Lower lobe of right lung (tissue), 2 donors: ENCODE measurements around the gene XYLT1. TPM values are rescaled to one million over a fixed set of nuclear protein-coding genes. Genes with fewer than 3 reads are reported as not detected.
A peak's percentile ranks its signal among the peaks of the same experiment; 100 is the strongest.

Source experiments
- ATAC-seq, 2 donors: fragments of 200-7000 bp; cut with Tn5 transposase; one replicate each; pipeline ENCODE4 v1.9.1; 2020 to 2022; ENCODE audit warnings: mild to moderate bottlenecking in 2 of 2, moderate library complexity in 2 of 2
- DNase-seq: peaks from one replicate; pipeline ENCODE4 v3.0.0-alpha.2; 2020
- H3K27ac ChIP-seq: fragments of 200-600 bp; one replicate; pipeline ENCODE4 v1.8.0; 2022
- H3K27me3 ChIP-seq: fragments of 200-600 bp; one replicate; pipeline ENCODE4 v1.8.0; 2022; ENCODE audit warnings: low read depth
- H3K36me3 ChIP-seq: fragments of 200-600 bp; one replicate; pipeline ENCODE4 v1.8.0; 2022; ENCODE audit warnings: mild to moderate bottlenecking
- H3K4me1 ChIP-seq: fragments of 200-600 bp; one replicate; pipeline ENCODE4 v1.8.0; 2022
- H3K4me3 ChIP-seq: fragments of 200-600 bp; one replicate; pipeline ENCODE4 v1.8.0; 2022; ENCODE audit warnings: mild to moderate bottlenecking
- H3K9me3 ChIP-seq: fragments of 200-600 bp; one replicate; pipeline ENCODE4 v1.8.0; 2022
- intact Hi-C: fragments of 100-400 bp; cut with DNase I; formaldehyde crosslinking; loops from one replicate; pipeline ENCODE4 v1.11.0; 2022
- total RNA-seq: library from RNA; stranded (reverse); fragmentation: NEBNext Ultra II Directional; extraction: Animal tissue kit (Norgen Biotek cat#: 25700); gene quantifications from one replicate; pipeline ENCODE4 v1.2.1, GENCODE V29; 2021
- TF ChIP-seq, protein P1 (sequence below): fragments of 200-600 bp; IDR thresholded peaks from one replicate; pipeline ENCODE4 v1.8.0; 2022; ENCODE audit warnings: antibody characterized with exemption, mild to moderate bottlenecking
- donor health status: DM: no; HTN: yes; CAD: no; lungs with severe emphysema.

The XYLT1 gene
- total RNA-seq, 1 donor from 2014 or later, result 9.0 TPM

DNA sequence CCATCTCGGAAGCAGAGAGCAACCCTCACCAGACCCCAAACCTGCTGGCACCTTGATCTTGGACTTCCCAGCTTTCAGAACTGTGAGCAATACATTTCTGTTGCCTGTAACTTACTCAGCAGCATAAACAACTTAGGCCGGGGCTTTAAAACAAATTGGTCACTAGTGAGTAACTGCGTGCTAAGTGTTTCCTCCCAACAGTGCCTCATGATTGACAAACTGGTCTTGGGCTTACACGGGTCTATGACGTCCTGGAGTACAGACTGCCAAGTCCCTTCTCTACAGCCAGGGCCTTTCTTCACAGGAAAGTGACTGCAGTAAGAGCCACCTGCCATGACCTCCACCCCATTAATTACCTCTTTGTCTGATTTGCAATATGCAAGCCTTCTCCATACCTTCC, 136.7 kb downstream of the XYLT1 start:
- H3K4me1 ChIP-seq, result peaks cover 7% of the 10 kb centered on the region
- TF ChIP-seq, protein P1, sequence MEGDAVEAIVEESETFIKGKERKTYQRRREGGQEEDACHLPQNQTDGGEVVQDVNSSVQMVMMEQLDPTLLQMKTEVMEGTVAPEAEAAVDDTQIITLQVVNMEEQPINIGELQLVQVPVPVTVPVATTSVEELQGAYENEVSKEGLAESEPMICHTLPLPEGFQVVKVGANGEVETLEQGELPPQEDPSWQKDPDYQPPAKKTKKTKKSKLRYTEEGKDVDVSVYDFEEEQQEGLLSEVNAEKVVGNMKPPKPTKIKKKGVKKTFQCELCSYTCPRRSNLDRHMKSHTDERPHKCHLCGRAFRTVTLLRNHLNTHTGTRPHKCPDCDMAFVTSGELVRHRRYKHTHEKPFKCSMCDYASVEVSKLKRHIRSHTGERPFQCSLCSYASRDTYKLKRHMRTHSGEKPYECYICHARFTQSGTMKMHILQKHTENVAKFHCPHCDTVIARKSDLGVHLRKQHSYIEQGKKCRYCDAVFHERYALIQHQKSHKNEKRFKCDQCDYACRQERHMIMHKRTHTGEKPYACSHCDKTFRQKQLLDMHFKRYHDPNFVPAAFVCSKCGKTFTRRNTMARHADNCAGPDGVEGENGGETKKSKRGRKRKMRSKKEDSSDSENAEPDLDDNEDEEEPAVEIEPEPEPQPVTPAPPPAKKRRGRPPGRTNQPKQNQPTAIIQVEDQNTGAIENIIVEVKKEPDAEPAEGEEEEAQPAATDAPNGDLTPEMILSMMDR, result no peak
- H3K36me3 ChIP-seq, result no peaks in the 10 kb centered on the region
- intact Hi-C loops, result no loop called here
- DNase-seq, result no peak
- H3K4me3 ChIP-seq, result no peak overlapping the region
- no peaks in the 10 kb centered on the region for H3K9me3 ChIP-seq
- H3K27ac ChIP-seq, result no peak overlapping the region
- ATAC-seq, result no peak
- no peaks in the 10 kb centered on the region for H3K27me3 ChIP-seq

DNA sequence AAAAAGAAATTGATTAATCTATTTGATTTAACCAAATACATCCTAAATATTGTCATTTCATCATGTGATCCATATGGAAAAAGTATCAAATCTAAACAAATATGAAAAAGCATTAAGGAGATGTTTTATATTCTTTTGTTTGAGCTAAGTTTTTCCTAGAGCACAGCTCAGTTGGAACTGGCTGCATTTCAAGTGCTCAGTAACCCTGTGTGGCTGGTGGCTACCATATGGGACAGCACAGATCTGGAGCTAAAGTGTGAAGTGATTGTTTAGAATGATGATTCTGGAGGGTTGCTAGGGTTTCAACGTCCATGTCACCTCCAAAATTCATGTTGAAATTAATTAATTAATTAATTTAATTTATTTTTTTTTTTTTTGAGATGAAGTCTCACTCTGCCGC, 137.5 kb downstream of the XYLT1 start:
- intact Hi-C loops, result no loop called here
- DNase-seq (no peak), ATAC-seq (no peak)
- H3K4me3 ChIP-seq, result no peak overlapping the region
- H3K27me3 ChIP-seq, result no peaks in the 10 kb centered on the region
- TF ChIP-seq, protein P1, result no peak
- no peaks in the 10 kb centered on the region for H3K9me3 ChIP-seq
- H3K4me1 ChIP-seq, result peaks cover 14% of the 10 kb centered on the region
- H3K36me3 ChIP-seq, result no peaks in the 10 kb centered on the region
- no peak overlapping the region for H3K27ac ChIP-seq

DNA sequence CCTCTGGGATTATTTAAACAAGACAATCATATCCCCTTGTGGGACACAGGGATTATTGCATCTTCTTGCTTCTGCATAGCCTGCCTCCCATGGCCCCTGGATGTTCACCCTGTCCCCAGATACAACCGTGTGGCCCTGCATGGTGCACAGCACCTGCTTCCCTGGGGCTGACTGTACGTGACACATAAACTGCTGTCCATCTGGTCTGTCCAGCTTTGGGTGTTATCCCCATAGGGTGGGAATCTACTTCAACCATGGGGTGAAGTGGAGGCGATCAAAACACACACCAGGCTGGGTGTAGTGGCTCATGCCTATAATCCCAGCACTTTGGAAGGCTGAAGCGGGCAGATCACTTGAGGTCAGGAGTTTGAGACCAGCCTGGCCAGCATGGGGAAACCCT, 138.8 kb downstream of the XYLT1 start:
- H3K36me3 ChIP-seq, result no peaks in the 10 kb centered on the region
- H3K27ac ChIP-seq, result no peak overlapping the region
- DNase-seq (no peak), ATAC-seq (no peak)
- TF ChIP-seq, protein P1, result no peak
- H3K4me1 ChIP-seq, result peaks cover 15% of the 10 kb centered on the region
- intact Hi-C loops, result no loop called here
- H3K4me3 ChIP-seq, result no peak overlapping the region
- no peaks in the 10 kb centered on the region for H3K9me3 ChIP-seq
- H3K27me3 ChIP-seq, result no peaks in the 10 kb centered on the region

GRCh38 chr16:17331071-17331607, 139.6 kb downstream of the XYLT1 start:
- TF ChIP-seq, protein P1, result no peak
- intact Hi-C loops, result no loop called here
- H3K4me1 ChIP-seq, result peaks cover 15% of the 10 kb centered on the region
- ATAC-seq, result peak in 1 of 2 donors; percentile 46
- H3K4me3 ChIP-seq, result no peak overlapping the region
- H3K9me3 ChIP-seq, result no peaks in the 10 kb centered on the region
- no peak for DNase-seq
- no peak overlapping the region for H3K27ac ChIP-seq
- H3K36me3 ChIP-seq, result no peaks in the 10 kb centered on the region
- no peaks in the 10 kb centered on the region for H3K27me3 ChIP-seq

DNA sequence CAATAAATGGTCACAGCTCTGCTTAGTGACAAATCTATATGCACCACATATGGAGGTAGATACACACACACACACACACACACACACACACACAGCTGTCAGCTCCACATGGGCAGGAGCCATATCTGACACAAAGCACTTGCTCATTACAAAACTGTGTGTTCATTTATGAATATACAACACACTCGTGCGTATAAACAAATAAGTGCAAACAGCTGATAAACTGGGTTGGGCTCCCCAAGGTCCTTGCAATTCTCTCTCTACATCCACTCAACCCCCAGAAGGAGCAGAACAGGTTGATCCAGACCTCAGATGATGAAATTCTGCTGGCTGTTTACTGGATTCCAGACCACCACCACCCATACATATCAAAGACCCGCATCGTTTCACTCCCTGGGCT, 140.7 kb downstream of the XYLT1 start:
- Histone ChIP-seq H3K4me1 (peaks cover 15% of the 10 kb centered on the region), H3K4me3 (no peak overlapping the region), H3K27ac (no peak overlapping the region), H3K27me3 (no peaks in the 10 kb centered on the region), H3K9me3 (no peaks in the 10 kb centered on the region), H3K36me3 (no peaks in the 10 kb centered on the region)
- intact Hi-C loops, result no loop called here
- DNase-seq (no peak), ATAC-seq (peak in 1 of 2 donors; percentile 46)
- TF ChIP-seq, protein P1, result no peak

DNA sequence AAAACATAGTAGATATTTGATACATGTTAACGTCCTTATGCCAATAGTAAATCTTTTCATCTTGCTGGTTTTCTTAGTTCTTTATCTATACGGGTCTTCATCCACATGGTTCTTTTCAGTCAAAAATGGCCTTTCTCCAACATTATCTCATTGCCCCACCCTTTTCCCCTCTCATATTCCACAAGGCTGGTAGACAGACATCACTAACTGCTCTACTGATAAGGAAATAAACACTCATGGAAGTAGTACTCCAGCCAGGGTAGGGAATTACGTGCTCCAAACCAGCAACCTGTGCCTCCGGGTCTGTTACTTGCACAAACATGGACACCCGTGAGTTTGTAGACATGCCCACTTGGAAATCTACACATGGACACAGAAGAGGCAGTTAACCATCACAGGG, 141.4 kb downstream of the XYLT1 start:
- DNase-seq, result no peak
- H3K4me1 ChIP-seq, result peaks cover 15% of the 10 kb centered on the region
- no peak overlapping the region for H3K27ac ChIP-seq

More for the DNA sequence above, 141.4 kb downstream of the XYLT1 start:
- intact Hi-C loops, result no loop called here
- TF ChIP-seq, protein P1, result no peak
- Histone ChIP-seq H3K36me3 (no peaks in the 10 kb centered on the region), H3K9me3 (no peaks in the 10 kb centered on the region), H3K4me3 (no peak overlapping the region), H3K27me3 (no peaks in the 10 kb centered on the region)
- peak; percentile 14 to 56 for ATAC-seq
